SK-N-MC (cell line): ENCODE measurements around the gene SFXN5.

Experiments used
- EZH2 ChIP-seq: fragments of 200-600 bp; sonication (generic); IDR thresholded peaks from one replicate; pipeline ENCODE4 v1.6.1; 2017; ENCODE audit warnings: antibody characterized with exemption
- FOXP2 ChIP-seq: optimal IDR thresholded peaks from 2 replicates; pipeline ENCODE3; 2011; ENCODE audit warnings: mild to moderate bottlenecking, moderate library complexity; ENCODE audit not compliant: insufficient read depth; ENCODE audit errors: extremely low read length, control extremely low read depth
- POLR2AphosphoS5 ChIP-seq: IDR thresholded peaks from 2 replicates; pipeline ENCODE4 v1.6.1; 2012; ENCODE audit warnings: mild to moderate bottlenecking, low read depth, low read length, borderline replicate concordance

GRCh38 chr2:73111073-73112025, 39.8 kb upstream of the SFXN5 start:
- TF ChIP-seq POLR2AphosphoS5 (no peak), EZH2 (no peak), FOXP2 (no peak)
